HuH-7 (cell line): ENCODE results near the gene LRRFIP1.

ENCODE experiments used
- DNase-seq: peaks from one replicate; pipeline ENCODE4 v3.0.0; 2011; ENCODE audit warnings: low spot score

LRRFIP1 gene

GRCh38 chr2:237639052-237639835 is 11.9 kb downstream of the LRRFIP1 start:
- DNase-seq = no peak

DNA sequence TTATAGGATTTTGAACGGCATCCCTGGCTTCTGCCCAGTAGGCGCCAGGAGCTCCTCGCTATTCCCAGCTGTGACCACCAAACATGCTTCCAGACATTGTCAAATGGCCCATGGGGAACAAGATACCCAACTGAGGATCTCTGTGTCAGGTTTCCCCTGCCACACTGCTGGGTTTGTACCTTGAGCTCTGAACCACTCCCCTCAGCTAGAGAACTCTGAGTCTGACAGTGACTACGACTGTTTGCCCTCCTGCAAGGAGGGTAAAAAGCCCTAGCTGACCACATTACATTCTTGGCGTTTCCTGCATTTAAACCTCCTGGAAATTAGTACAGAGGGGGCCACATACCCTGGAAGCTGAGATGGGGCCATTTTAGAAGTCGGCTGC is 12.4 kb downstream of the LRRFIP1 start:
- DNase-seq = no peak

DNA sequence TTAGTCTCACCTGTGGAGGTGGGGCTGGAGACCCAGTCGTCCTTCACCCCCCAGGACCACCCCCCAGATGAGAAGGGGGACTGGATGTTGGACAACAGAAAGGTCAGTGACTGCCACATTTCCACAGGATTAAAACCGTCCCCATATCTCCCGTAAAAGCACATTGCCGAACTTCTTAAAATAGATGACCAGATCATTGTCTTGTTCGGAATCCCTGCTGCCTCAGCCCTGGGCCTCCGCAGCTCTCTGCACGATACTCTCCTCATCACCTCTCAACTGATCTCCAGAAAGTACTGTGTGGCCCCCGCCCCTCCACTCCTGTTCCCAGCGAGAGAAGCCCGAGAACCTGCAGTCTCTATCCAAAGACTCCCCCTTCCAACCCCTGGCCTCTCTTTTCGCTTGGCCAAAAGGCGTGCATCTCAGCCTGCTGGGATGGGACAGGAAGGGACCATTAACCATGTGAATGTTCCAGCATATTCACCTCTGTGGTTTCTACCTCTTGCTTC is 13.2 kb downstream of the LRRFIP1 start:
- no peak for DNase-seq

DNA sequence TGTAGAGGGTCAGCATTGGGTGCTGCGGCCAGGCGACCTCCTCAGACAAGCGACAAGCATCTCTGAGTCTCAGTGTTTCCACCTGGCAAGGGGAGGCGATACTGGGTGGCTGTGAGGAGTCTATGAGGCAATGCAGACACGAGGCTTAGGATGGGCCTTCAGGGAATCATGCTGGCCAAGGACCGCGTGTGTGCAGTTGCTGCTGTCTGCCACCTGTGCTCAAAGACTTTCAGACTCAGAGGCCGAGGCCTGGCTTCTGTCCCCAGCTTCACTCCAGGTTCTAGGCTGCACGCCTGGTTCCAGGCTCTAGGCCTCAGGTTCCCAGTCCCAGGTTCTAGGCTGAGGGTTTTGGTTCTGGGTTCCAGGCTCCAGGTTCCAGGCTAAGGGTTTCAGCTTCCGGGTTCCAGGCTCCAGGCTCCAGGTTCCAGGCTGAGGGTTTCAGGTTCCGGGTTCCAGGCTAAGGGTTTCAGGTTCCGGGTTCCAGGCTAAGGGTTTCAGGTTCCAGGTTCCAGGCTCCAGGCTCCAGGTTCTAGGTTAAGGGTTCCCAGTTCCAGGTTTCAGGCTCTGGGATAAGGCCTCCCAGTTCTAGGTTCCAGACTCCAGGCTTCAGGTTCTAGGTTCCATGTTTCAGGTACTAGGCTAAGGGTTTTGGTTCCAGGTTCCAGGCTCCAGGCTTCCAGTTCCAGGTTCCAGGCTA is 14.8 kb downstream of the LRRFIP1 start:
- DNase-seq = no peak

DNA sequence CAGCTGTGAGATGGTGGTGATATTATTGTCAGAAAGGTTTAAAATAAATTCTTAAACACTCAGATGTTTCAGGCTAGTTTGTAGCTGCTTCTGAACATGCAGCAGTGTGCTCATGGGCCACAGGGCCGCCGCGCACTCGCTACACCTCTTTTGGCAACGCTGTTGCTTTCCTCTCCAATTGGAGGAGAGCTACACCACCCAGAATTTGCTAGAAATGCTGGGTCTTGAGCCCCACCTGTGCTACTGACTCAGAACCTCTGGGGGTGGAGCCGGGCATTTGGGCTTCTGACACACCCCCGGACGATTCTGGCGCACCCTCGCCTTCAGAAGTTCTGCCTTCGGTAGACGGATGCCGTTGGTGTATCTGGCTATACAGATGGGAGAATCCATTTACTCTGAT is 15.7 kb downstream of the LRRFIP1 start:
- DNase-seq = no peak

DNA sequence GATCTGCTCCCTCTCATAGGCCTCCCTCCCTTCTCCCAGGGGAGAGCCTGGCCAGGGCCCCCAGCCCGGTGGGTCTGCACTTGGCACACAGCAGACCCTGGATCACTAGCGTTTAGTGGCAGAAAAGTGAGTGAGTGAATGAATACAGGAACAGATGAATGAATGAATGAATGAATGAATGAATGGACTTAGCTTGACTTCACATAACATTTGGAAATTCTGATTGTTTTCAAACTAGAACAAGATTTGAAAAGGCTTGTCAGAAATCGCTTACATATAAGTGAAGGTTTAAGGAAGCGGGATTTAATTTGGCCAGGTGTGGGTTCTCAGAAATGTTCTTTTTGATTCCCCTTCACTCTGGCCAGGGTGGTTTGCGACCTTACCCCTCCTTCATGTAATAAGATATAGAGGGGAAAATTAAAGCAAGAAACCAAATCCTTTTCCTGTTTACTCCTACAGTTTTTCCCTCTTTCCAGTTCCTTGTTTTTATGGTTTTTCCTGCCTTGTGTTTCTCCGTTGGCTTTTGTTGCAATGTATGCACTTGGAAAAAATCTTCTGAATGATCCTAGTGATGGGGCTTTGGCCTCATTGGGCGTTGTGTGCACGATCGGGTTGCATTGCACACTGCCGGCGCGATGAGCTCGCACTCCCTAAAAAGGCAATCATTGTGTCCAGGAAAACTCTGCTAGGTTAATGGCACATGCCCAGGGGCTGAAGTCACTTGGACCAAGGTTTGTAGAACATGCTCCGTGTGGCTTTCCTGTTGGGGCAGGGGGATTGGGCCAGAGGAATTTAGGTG is 16.4 kb downstream of the LRRFIP1 start:
- DNase-seq = no peak

DNA sequence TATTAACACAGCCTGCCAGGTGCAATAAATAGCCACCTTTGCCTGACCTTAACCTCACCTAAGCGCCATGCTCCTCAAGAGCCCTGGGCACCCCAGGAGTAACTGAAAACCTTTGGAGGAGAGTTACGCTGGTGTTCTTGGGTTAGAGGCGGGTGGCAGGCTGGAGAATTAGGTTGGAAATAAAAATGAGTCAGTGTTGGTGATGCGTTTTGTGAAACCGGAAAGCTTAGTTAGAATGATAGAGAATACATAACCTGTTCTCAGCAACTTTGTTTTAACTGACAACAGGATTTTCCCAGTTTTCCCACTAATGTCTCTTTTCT is 17.0 kb downstream of the LRRFIP1 start:
- DNase-seq = no peak

DNA sequence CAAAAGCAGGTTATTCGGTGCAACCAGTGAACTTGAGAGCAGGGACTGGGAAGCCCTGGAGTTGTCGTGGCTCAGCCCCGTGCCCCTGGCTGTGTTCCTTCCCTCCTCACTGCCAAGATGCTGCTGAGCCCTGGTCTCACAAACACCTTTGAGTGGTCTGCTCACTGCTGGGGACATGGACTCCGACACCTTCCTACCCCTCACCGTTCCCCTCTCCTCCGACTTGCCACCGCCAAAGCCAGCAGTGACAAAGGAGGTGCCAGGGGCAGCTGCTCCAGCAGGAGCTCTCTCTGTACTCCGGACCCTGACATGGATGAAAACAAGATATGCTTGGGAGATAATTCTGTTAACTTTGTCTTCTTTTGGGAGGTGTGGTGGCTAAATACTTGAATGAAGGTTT is 17.9 kb downstream of the LRRFIP1 start:
- no peak for DNase-seq

DNA sequence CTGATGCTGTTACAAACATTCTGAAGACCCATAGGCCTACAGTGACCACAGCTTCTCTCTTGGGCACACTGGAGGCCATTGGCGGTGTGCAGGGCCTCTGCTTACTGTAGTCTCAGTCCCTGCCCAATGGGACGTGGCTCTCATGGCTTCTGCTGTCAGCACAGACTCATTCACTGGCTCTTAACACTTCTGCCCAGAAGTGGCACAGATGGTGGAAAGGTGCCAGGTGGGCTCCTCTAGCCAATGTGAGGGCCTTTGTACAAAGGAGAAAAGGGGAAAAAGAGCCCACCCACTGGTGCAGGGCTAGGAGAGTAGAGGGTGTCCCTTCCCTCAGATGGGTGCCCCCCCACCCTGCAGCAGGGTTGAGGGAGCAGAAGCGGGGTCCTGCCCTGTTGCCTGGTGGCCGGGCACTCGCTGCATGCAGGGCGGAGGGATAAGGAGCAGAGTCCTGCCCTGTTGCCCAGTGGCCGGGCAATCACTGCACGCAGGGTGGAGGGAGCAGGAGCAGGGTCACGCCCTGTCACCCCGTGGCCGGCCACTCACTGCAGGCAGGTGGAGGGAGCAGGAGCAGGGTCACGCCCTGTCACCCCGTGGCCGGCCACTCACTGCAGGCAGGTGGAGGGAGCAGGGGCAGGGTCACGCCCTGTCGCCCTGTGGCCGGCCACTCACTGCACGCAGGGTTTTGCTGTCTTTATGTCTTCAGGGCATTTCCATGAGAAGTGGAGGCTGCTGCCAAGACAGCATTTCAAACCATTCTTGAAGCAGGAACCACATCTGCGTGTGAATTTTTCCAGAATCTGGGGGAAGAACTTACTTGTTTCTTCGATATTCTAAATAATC is 20.0 kb downstream of the LRRFIP1 start:
- no peak for DNase-seq

- DNase-seq = no peak
These were observed 20.6 kb downstream of the LRRFIP1 start for GRCh38 chr2:237648016-237648381.

DNA sequence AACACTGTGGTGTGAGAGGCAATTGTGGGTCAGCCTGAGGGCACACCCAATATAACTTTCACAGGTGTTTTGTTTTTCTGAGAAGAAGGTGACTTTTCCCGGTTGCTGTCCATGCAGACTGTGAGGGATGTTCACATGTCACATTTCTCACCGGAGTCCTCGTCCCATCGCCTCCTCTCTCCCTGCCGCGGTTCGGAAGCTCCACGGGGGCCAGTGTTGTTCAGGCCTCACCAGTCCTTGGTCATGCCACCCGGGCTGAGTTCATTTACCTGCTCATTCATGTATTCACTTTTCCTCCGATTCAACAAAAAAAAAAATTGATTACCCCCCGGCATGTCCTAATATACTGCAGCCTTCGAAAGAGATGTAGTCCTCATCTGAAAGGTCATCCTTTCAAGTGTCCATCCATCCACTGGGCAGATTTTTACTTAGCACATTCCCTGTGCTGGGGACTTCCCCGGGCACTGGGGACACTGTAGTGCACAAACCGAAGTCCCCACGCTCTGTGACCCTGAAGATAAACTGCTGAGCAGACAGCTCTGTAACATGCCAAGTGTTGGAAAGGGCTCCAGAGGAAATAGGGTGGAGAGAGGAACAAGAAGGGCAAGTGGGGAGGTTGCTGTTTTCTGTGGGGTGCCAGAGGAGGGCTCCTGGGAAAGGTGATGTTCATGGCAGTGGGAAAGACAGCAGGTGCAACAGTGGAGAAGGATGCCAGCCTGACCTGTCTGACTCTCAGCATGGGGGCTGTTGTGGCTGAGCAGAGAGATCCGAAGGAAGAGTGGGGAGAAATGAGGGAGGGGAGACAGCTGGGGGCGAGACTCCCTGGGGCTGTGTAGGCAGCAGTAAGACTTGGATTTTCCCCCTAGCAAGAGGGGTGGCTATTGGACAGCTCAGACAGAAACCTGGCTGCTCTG is 22.4 kb downstream of the LRRFIP1 start:
- no peak for DNase-seq

DNA sequence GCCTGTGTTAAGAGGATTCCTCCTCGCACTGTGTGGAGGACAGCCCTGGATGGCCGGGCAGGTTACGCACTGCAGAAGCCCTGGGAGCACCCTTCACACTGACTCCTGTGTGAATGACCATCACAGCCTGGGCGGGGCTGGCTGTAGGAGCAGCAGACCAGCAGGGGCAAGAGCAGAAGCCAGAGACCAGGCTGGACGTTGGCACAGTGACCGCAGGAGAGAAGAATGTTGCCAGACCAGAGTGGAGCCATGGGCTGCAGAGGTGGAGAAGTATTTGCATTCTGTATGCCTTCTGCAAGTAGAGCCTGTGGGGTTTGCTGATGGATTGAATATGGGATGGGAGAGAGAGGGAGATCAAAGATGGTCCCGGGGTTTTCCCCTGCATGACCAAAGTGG is 23.1 kb downstream of the LRRFIP1 start:
- DNase-seq = no peak

DNA sequence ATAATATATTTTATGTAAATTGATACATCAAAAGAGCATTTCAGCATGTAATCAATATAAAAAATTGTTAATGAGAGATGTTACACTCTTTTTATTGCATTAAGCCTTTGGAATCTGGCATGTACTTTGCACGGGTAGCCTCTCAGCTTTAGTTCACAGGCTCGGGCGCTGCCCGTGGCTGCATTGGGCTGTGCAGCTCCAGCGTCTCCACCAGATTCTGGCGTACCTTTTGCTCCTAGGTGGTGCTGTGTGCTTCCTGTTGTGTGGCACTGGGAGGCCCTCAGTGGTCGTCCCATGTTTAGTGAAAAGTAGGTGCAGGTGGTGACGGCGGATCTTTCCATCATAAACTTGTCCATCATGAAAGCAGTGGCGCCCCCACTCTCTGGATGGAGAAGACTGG is 24.4 kb downstream of the LRRFIP1 start:
- no peak for DNase-seq

DNA sequence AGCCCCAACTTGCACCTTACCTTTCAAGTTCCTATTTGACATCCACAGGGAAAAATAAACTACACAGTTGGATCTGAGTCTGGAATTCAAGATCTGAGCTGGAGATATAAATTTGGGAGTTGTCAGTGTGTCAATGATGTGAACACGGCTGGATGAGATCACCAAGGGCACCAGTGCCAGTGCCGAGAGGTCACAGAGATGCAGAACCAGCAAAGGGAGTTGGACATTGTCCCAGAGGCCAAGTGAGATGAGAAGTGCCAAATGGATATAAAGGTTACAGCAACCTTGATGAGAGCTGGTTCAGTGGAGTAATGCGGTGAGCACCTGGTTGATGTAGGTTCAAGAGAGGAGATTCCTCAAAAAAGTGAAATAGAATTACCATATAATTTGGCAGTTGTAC is 24.8 kb downstream of the LRRFIP1 start:
- DNase-seq = no peak

DNA sequence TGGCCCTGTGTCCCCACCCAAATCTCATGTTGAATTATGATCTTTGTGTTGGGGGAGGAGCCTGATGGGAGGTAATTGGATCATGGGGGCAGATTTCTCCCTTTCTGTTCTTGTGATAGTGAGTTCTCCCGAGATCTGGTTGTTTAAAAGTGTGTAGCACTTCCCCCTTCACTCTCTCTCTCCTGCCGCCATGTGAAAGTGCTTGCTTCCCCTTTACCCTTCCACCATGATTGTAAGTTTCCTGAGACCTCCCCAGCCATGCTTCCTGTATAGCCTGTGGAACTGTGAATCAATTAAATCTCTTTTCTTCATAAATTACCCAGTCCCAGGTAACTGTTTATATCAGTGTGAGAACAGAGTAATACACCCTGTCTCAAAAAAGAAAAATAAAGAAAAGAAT is 25.5 kb downstream of the LRRFIP1 start:
- no peak for DNase-seq

DNA sequence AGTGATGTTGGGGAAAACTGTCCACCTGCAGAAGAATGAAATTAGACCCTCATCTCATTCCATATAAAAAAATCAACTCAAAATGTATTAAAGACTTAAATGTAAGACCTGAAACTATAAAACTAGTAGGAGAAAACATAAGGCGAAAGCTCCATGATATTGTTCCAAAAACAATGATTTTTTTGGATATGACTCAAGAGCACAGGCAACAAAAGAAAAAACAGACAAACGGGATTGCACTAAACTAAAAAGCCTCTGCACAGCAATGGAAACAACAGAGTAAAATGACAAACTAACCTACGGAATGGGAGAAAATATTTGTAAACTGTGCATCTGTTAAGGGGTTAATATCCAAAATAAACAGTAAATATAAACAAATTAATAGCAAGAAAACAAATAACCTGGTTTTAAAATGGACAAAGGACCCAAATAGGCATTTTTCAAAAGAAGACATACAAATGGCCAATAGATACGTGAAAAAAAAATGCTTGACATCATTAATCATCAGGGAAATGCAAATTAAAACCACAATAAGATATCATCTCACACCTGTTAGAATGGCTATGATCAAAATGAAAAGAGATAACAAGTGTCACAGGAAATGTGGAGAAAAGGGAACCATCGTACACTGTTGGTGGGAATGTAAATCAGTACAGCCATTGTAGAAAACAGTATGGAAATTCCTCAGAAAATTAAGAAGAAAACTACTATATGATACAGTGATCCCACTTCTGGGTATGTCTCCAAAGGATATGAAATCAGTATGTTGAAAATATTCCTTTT is 26.6 kb downstream of the LRRFIP1 start:
- DNase-seq = no peak

- no peak for DNase-seq
These were observed 29.7 kb downstream of the LRRFIP1 start for GRCh38 chr2:237657063-237657462.

DNA sequence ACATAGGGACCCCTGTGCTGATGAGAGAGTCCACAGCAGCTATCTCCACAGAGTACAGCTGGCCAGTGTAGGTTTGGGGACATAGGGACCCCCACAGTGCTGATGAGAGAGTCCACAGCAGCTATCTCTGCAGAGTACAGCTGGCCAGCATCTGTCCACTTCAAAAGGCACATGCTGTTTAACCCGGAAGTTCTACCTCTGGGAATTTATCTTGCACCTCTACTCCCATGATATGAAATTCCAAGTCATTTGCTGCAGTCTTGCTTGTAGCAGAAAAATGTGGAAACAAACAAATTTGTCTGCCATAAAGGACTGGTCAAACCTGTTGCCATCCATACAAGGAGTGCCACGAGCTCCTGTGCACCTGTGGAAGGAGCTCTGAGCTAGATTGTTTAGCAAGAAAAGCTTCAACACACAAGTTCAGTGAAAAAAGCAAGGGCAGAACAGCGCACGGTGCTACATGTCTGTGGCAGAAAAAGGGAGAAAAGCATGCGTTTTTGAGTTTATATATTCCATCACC is 33.1 kb downstream of the LRRFIP1 start:
- DNase-seq = no peak

DNA sequence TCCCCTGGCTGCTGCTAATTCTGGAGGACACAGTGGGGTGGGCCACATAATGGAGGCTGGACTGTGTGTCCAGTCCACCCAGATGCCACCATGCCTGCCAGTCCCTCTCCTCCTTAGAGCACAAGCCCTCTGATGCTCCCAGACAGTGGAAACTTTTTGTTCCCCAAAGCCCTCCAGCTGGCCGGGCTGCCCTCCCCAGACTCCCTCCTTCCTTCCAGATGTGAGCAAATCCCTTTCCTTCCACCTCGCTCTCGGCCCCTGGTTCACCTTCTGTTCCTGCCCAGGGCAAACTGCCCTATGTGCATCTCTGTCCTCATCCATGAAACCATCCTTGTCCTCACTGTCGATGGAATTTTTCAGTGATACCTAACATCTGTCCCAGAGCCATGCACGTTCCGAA is 33.9 kb downstream of the LRRFIP1 start:
- DNase-seq = no peak

DNA sequence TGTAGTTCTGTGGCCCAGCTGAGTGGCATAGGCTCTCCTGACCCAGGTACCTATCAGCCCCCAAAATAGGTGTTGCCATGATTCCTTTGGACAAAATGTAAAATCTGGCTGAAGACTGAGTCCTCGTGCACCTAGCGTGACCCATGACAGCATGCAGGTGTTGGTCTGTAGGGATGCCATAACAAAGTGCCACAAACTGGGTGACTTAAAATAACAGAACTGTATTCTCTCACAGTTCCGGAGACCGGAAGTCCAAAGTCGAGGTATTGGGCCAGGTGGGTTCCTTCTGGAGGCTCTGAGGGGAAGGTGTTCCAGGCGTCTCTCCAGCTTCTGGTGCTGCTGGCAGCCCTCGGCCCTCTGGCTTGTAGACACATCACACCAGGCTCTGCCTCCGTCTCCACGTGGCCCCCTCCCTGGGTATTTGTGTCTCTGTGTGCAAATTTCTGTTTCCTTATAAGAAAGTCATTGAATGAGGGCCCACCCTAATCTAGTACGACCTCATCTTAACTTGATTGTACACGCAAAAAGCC is 34.5 kb downstream of the LRRFIP1 start:
- DNase-seq = no peak
